ENCODE data around the gene CDH16. TPM values are rescaled to one million over a fixed set of nuclear protein-coding genes. Genes with fewer than 3 reads are reported as not detected.
"Not testable (repeated sequence)": the region's sequence is repeated elsewhere in the genome, so short reads cannot be mapped to it uniquely, and the experiment has no call there.

The CDH16 gene
- total RNA-seq, 1 experiment from 2014 or later: not detected

DNA sequence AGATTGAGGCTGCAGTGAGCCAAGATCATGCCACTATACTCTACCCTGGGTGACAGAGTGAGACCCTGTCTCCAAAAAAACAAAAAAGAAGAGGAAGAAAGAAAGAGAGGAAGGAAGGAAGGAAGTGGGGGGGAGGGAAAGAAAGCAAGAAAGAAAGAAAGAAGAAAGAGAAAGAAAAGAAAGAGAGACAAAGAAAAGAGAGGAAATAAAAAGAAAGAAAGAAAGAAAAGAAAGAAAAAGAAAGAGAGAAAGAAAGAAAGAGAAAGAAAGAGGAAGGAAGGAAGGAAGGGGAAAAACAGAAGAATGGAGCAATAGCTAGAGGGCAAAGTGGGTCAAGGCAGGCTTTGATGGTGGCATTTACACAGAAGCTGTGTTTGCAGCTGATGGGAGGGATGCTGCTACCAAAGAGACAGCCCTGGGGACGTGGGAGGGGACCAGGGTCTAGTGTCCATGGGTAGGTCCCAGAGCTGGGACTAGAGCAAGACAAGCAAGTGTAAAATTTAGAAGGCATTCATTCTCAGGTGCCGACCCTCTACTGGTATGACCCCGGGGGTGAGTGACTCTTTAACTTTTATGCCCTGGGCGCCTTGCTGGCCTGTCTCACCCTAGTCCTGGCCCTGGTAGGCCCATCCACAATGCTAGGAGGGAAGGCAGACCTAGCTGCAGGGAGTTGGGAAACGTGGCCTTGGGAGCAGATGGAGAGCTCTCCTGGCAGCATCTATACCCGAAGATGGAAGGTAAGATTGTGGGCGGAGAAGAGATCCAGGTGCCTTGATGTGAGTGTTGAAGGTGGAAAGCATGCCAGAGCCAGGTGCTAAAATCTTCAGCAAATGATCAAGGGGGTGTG lies 40.4 kb upstream of the CDH16 start:
- intact Hi-C loops (cut with micrococcal nuclease; ENCODE audit: unreplicated experiment): loop anchor here (5.0 kb wide), 1 partner anchor 193 kb away; the partner anchor contains the start of gene B3GNT9
- CTCF ChIA-PET: interaction anchor here (0.7 to 2.6 kb wide), 4 partner anchors 64 to 531 kb away, joined by 3 to 10 read pairs (median 3); no protein-coding TSS in a partner anchor

DNA sequence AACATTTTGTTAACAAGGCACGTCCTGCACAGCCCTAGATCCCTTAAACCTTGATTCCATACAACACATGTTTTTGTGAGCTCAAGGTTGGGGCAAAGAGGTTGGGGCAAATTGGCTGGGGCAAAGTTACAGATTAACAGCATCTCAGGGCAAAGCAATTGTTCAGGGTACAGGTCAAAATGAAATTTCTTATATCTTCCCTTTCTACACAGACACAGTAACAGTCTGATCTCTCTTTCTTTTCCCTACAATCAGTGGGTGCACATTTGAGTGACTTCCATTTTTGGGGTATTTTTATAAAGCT lies 37.4 kb upstream of the CDH16 start:
- H3K27me3 ChIP-seq (replicated peaks; ENCODE audit: insufficient read depth, low read depth, low read length, poor library complexity); CTCF ChIA-PET; H3K9me3 ChIP-seq (ENCODE audit: low read depth, low read length, poor library complexity, severe bottlenecking); DNase-seq (ENCODE audit: low spot score); POLR2A ChIA-PET (ENCODE audit: low non-redundant PET); BruUV-seq (replicated peaks); H3K4me3 ChIP-seq (ENCODE audit: low read depth, low read length, poor library complexity, severe bottlenecking); H3K4me1 ChIP-seq (ENCODE audit: insufficient read depth, low read length, poor library complexity, severe bottlenecking); H3K27ac ChIP-seq (ENCODE audit: low read depth, low read length, poor library complexity, severe bottlenecking); H3K36me3 ChIP-seq (ENCODE audit: insufficient read depth, low read length, poor library complexity, severe bottlenecking): not testable (repeated sequence)
- intact Hi-C loops (cut with micrococcal nuclease; ENCODE audit: unreplicated experiment): loop anchor here (5.0 kb wide), 1 partner anchor 196 kb away; the partner anchor contains the start of gene B3GNT9

More for the DNA sequence above, 40.4 kb upstream of the CDH16 start:
- peaks cover 4% of the 10 kb centered on the region for H3K4me1 ChIP-seq (ENCODE audit: insufficient read depth, low read length, poor library complexity, severe bottlenecking)
- POLR2A ChIA-PET (ENCODE audit: low non-redundant PET): interaction anchor here (0.6 kb wide), 1 partner anchor 551 kb away, joined by 7 read pairs; no protein-coding TSS in a partner anchor
- no peaks in the 10 kb centered on the region for H3K9me3 ChIP-seq (ENCODE audit: low read depth, low read length, poor library complexity, severe bottlenecking)
- H3K4me3 ChIP-seq (ENCODE audit: low read depth, low read length, poor library complexity, severe bottlenecking): no peak overlapping the region
- no TSS peak for BruUV-seq (replicated peaks)
- H3K27me3 ChIP-seq (replicated peaks; ENCODE audit: insufficient read depth, low read depth, low read length, poor library complexity): no peaks in the 10 kb centered on the region
- no peaks in the 10 kb centered on the region for H3K36me3 ChIP-seq (ENCODE audit: insufficient read depth, low read length, poor library complexity, severe bottlenecking)
- TF ChIP-seq EZH2 (IDR thresholded peaks at IDR 0.05; ENCODE audit: borderline replicate concordance, low read depth, low read length, poor library complexity, severe bottlenecking): no peak
- TF ChIP-seq, protein P1, sequence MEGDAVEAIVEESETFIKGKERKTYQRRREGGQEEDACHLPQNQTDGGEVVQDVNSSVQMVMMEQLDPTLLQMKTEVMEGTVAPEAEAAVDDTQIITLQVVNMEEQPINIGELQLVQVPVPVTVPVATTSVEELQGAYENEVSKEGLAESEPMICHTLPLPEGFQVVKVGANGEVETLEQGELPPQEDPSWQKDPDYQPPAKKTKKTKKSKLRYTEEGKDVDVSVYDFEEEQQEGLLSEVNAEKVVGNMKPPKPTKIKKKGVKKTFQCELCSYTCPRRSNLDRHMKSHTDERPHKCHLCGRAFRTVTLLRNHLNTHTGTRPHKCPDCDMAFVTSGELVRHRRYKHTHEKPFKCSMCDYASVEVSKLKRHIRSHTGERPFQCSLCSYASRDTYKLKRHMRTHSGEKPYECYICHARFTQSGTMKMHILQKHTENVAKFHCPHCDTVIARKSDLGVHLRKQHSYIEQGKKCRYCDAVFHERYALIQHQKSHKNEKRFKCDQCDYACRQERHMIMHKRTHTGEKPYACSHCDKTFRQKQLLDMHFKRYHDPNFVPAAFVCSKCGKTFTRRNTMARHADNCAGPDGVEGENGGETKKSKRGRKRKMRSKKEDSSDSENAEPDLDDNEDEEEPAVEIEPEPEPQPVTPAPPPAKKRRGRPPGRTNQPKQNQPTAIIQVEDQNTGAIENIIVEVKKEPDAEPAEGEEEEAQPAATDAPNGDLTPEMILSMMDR (conservative IDR thresholded peaks at IDR 0.05; ENCODE audit: low read depth, low read length): no peak
- DNase-seq (ENCODE audit: low spot score): no peak
- H3K27ac ChIP-seq (ENCODE audit: low read depth, low read length, poor library complexity, severe bottlenecking): no peak overlapping the region

DNA sequence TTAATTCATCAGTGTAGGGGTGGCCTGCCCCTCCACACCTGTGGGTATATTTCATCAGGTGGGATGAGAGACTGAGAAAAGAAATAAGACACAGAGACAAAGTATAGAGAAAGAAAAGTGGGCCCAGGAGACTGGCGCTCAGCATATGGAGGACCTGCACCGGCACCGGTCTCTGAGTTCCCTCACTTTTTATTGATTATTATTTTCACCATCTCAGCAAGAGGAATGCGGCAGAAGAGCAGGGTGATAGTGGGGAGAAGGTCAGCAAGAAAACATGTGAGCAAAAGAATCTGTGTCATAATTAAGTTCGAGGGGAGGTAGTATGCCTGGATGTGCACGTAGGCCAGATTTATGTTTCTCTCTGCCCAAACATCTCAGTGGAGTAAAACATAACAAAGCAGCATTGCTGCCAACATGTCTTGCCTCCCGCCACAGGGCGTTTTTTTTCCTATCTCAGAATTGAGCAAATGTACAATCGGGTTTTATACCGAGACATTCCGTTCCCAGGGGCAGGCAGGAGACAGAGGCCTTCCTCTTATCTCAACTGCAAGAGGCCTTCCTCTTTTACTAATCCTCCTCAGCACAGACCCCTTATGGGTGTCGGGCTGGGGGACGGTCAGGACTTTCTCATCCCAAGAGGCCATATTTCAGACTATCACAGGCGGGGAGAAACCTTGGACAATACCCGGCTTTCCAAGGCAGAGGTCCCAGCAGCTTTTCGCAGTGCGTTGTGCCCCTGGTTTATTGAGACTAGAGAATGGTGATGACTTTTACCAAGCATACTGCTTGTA lies 36.9 kb upstream of the CDH16 start:
- H3K4me3 ChIP-seq (ENCODE audit: low read depth, low read length, poor library complexity, severe bottlenecking); H3K4me1 ChIP-seq (ENCODE audit: insufficient read depth, low read length, poor library complexity, severe bottlenecking); BruUV-seq (replicated peaks); POLR2A ChIA-PET (ENCODE audit: low non-redundant PET); H3K9me3 ChIP-seq (ENCODE audit: low read depth, low read length, poor library complexity, severe bottlenecking); H3K36me3 ChIP-seq (ENCODE audit: insufficient read depth, low read length, poor library complexity, severe bottlenecking); CTCF ChIA-PET; H3K27ac ChIP-seq (ENCODE audit: low read depth, low read length, poor library complexity, severe bottlenecking); DNase-seq (ENCODE audit: low spot score); H3K27me3 ChIP-seq (replicated peaks; ENCODE audit: insufficient read depth, low read depth, low read length, poor library complexity): not testable (repeated sequence)
- intact Hi-C loops (cut with micrococcal nuclease; ENCODE audit: unreplicated experiment): loop anchor here (2.0 to 5.0 kb wide), 2 partner anchors 197 to 227 kb away; partner anchors contain the start of genes B3GNT9 and MATCAP1

DNA sequence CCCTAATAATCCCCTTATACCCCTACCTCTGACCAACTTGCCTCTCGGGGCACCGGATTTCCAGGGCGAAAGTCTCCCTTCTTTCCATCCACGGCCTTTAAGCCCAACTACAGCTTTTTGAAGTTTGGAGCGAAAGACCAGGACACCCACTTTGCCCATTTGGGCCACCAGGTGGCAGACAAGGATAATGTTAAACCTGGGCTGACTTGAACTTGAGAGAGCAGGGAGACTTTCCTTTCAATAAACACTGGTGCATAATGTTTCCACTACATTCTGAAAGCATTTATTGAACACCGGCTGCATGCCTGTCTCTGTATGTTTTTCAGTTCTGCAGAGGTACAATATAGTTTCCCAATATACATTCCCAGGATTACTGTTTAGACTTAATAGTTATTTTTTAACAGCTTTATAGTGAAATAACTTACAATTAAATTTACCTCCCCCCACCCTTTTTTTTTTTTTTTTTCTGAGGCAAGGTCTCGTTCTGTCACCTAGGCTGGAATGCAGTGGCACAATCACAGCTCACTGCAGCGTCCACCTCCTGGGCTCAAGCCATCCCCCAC lies 35.5 kb upstream of the CDH16 start:
- Histone ChIP-seq H3K4me1 (ENCODE audit: insufficient read depth, low read length, poor library complexity, severe bottlenecking) (no peaks in the 10 kb centered on the region), H3K4me3 (ENCODE audit: low read depth, low read length, poor library complexity, severe bottlenecking) (no peak overlapping the region), H3K36me3 (ENCODE audit: insufficient read depth, low read length, poor library complexity, severe bottlenecking) (no peaks in the 10 kb centered on the region), H3K9me3 (ENCODE audit: low read depth, low read length, poor library complexity, severe bottlenecking) (peaks cover 7% of the 10 kb centered on the region), H3K27ac (ENCODE audit: low read depth, low read length, poor library complexity, severe bottlenecking) (no peak overlapping the region), H3K27me3 (replicated peaks; ENCODE audit: insufficient read depth, low read depth, low read length, poor library complexity) (no peaks in the 10 kb centered on the region)
- TF ChIP-seq EZH2 (IDR thresholded peaks at IDR 0.05; ENCODE audit: borderline replicate concordance, low read depth, low read length, poor library complexity, severe bottlenecking): no peak
- TF ChIP-seq, protein P1 (conservative IDR thresholded peaks at IDR 0.05; ENCODE audit: low read depth, low read length): peak; percentile 90
- ChIA-PET CTCF (interaction anchor here (0.6 to 1.3 kb wide), 5 partner anchors 181 to 1052 kb away, joined by 3 to 14 read pairs (median 3); no protein-coding TSS in a partner anchor), POLR2A (ENCODE audit: low non-redundant PET) (interaction anchor here (0.6 kb wide), 2 partner anchors 53 to 260 kb away, joined by 3 read pairs; no protein-coding TSS in a partner anchor)
- intact Hi-C loops (cut with micrococcal nuclease; ENCODE audit: unreplicated experiment): loop anchor here (2.0 to 5.0 kb wide), 3 partner anchors 58 to 443 kb away; partner anchors contain the start of gene MATCAP1
- BruUV-seq (replicated peaks): no TSS peak
- DNase-seq (ENCODE audit: low spot score): peak; percentile 87

Measured in A673 (cell line).